Measurements from ENCODE around the gene RIOX2. TPM values are rescaled to one million over a fixed set of nuclear protein-coding genes. Genes with fewer than 3 reads are reported as not detected.

RIOX2 gene
- total RNA-seq, 2 experiments from 2014 or later = 23.8 to 24.2 TPM

DNA sequence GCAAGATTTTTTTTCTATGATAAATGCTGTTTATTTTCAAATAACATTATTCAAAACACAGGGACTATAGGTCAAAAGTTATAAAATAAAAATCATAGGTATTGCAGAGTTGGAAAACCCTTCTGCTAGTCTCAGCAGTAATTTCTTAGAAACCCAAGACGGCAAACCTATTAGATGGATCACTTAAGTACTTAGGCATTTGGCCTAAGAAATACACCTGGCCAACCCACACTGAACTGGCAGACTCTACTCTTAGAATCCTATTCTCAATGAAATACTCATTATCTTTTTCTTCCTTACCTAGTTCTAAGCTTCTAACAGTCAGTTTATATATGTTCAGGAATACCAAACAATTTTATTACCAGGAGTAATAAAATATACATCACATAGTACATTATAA is 30.5 kb upstream of the RIOX2 start:
- Mint-ChIP-seq H3K27ac (no peak overlapping the region), H3K4me1 (peaks cover 22% of the 10 kb centered on the region), H3K9me3 (peaks cover 5% of the 10 kb centered on the region), H3K4me3 (no peak overlapping the region), H3K27me3 (peaks cover 2% of the 10 kb centered on the region), H3K36me3 (peaks cover 6% of the 10 kb centered on the region)
- no peak for ATAC-seq (ENCODE audit: low read depth)
- POLR2A ChIA-PET = no interaction called here
- DNase-seq = no peak

DNA sequence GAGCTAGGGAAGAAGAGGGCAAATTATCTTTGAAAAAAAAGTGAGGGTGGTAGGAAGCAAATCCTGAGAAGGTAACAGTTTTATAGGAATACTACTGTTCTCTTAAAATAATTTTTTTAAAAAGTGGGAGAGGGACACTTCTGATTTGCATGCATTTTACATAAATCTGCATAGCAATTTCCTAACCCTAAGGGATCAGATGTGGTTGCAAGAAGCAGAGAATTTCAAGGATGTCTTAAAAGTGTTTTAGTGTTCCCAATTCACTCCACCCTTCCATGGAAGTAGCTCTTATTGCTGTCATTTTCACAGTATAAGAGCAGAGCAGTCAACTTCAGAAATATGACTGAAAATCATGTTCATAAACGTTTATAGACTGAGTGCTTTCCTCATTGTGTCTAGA is 27.8 kb upstream of the RIOX2 start:
- no peak for ATAC-seq (ENCODE audit: low read depth)
- peaks cover 13% of the 10 kb centered on the region for H3K4me1 Mint-ChIP-seq

DNA sequence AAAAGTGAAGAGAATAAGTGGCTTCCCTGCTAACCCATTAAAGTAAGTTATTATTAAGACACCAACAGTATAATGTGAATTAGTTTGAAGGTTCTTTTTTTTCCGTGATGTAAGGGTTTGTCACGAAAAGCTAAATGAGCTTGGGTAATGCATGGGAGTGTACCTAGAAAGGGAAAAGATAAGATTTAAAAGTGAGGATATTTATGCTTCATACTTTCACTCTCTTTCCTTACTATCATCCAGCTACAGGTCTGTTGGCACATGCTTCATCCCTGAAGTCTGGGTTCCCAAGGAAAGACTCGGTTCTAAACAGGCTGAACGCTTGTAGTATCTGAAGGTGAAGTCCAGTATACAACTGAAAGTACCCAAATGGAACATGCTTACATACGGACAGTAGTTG is 26.9 kb upstream of the RIOX2 start:
- ATAC-seq (ENCODE audit: low read depth) (no peak), DNase-seq (no peak)
- peaks cover 4% of the 10 kb centered on the region for H3K9me3 Mint-ChIP-seq
- peaks cover 2% of the 10 kb centered on the region for H3K27me3 Mint-ChIP-seq
- peaks cover 8% of the 10 kb centered on the region for H3K4me1 Mint-ChIP-seq
- H3K27ac Mint-ChIP-seq = no peak overlapping the region
- H3K36me3 Mint-ChIP-seq = peaks cover 4% of the 10 kb centered on the region
- POLR2A ChIA-PET = no interaction called here
- no peak overlapping the region for H3K4me3 Mint-ChIP-seq

More for the DNA sequence above, 27.8 kb upstream of the RIOX2 start:
- H3K36me3 Mint-ChIP-seq = peaks cover 4% of the 10 kb centered on the region
- POLR2A ChIA-PET = no interaction called here
- peaks cover 5% of the 10 kb centered on the region for H3K9me3 Mint-ChIP-seq
- no peak for DNase-seq
- H3K27me3 Mint-ChIP-seq = peaks cover 2% of the 10 kb centered on the region
- no peak overlapping the region for H3K4me3 Mint-ChIP-seq
- H3K27ac Mint-ChIP-seq = no peak overlapping the region

DNA sequence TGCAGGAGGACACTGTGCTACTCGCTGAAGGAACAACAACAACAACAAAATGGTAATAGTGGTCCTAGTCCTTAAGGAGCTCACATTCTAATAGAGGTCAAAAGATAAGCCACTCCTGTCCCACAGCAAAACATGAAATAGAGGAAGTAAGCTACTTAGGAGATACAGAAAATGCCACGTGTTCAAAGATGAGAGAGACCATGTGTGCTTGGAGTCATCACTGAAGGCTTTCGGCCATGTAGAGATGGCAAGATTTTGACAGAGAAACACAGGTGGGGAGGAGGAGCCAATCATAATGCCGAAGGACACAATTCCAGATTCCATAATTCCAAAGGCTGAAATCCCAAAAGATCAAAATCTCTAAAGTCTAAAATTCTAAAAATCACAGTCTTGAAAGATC is 24.8 kb upstream of the RIOX2 start:
- no peak overlapping the region for H3K27ac Mint-ChIP-seq
- POLR2A ChIA-PET = no interaction called here
- no peaks in the 10 kb centered on the region for H3K4me1 Mint-ChIP-seq
- peaks cover 8% of the 10 kb centered on the region for H3K27me3 Mint-ChIP-seq
- peaks cover 4% of the 10 kb centered on the region for H3K9me3 Mint-ChIP-seq
- ATAC-seq (ENCODE audit: low read depth) = no peak
- no peak overlapping the region for H3K4me3 Mint-ChIP-seq
- DNase-seq = no peak
- no peaks in the 10 kb centered on the region for H3K36me3 Mint-ChIP-seq

DNA sequence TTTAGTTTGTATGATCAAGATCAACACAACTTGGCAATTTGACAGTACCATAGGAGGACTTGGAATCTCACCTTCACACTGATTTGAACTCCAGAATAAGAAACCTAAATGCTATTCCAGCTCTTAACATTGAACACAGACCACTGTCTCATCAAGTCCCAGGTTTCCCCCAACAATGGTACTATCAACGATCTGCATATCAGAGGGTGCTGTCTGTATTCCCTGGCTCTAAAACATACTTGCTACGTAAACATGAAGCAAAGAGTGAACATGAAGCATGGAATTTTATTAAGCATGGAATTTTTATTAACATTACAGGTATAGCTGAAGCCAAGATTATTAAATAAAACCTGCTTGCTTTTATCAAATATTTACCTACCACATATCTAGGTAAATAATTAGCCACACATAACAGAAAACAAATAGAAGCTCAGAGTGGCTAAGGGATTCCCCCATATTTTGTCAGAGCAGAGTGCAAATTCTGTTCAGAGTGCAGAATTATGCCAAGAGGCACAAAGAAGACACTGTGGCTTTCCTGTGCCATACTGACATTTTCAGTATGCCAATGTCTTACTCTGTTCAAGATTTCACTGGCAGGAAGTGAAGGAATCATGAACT is 22.2 kb upstream of the RIOX2 start:
- peaks cover 8% of the 10 kb centered on the region for H3K27me3 Mint-ChIP-seq
- H3K36me3 Mint-ChIP-seq = no peaks in the 10 kb centered on the region
- POLR2A ChIA-PET = no interaction called here
- no peak overlapping the region for H3K27ac Mint-ChIP-seq
- no peaks in the 10 kb centered on the region for H3K9me3 Mint-ChIP-seq
- H3K4me3 Mint-ChIP-seq = no peak overlapping the region
- peaks cover 16% of the 10 kb centered on the region for H3K4me1 Mint-ChIP-seq
- DNase-seq (no peak), ATAC-seq (ENCODE audit: low read depth) (no peak)

DNA sequence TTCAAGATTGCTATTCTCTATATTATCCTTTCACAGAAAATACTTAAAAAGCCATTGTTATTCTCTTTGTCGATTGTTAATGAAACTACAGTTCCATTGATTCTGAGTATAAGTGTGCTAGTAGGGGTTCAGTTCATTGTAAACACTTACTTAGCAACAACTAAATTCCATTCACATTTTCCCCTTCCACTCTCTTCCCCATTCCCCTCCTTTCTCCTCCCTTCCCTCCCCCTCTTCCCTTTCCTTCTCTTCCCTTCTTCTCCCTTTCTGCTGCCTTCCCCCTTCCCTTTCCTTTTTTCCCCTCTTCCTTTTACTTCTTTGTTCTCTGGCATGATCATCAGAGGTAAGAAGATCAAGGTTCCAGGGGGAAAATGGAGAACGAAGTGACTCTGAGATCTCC is 21.3 kb upstream of the RIOX2 start:
- DNase-seq = no peak
- Mint-ChIP-seq H3K27me3 (peaks cover 8% of the 10 kb centered on the region), H3K36me3 (no peaks in the 10 kb centered on the region), H3K27ac (no peak overlapping the region), H3K4me1 (peaks cover 16% of the 10 kb centered on the region), H3K9me3 (peaks cover 2% of the 10 kb centered on the region), H3K4me3 (no peak overlapping the region)
- ATAC-seq (ENCODE audit: low read depth) = no peak
- POLR2A ChIA-PET = no interaction called here

DNA sequence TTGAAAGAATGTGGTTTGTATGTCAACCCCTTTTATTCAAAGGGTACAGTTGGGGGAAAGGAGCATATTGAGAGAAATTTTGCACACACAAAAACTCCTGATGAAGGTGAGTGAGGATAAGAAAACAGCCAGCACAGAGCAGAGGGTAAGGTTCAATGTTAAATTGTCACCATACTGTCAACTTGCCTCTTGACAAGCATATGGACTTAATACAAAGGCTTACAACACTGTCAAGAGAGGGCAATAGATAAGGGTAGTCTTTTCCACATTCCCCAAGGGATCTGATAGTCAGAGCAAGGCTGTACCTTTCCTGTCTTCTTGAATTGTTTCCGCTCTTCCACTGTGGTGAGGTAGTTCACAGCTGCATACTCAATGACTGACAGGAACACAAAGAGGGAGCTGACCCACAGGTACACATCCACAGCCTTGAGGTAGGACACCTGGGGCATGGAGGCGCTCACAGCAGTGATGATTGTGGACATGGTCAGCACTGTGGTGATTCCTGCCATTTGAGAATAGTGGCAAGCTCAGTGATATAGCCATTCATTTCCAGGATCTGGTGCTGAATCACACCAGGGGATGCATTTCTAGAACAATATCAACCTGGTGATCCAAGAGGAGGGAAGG is 20.4 kb upstream of the RIOX2 start:
- POLR2A ChIA-PET = no interaction called here
- peaks cover 2% of the 10 kb centered on the region for H3K36me3 Mint-ChIP-seq
- peaks cover 8% of the 10 kb centered on the region for H3K27me3 Mint-ChIP-seq
- H3K4me3 Mint-ChIP-seq = no peak overlapping the region
- H3K27ac Mint-ChIP-seq = no peak overlapping the region
- peaks cover 4% of the 10 kb centered on the region for H3K9me3 Mint-ChIP-seq
- H3K4me1 Mint-ChIP-seq = peaks cover 16% of the 10 kb centered on the region
- ATAC-seq (ENCODE audit: low read depth) (no peak), DNase-seq (no peak)

DNA sequence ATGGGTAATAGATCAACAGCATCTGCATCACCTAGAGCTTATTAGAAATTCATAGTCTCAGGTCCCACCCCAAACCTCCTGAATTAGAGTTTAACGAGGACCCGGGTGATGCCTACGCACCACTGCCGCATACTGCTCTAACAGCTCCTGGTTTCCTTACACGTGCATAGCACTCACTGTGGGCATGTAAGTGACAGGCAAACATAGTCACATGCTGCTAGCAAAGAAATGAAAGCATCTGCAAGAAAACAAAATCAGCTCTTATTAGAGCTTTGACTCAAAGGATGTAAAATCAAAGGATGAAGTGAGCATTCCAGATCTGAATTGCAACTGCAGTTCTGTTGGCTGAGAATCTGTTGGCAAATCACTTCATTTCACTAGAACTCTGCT is 19.1 kb upstream of the RIOX2 start:
- DNase-seq (no peak), ATAC-seq (ENCODE audit: low read depth) (peak; percentile 65)
- H3K9me3 Mint-ChIP-seq = peaks cover 4% of the 10 kb centered on the region
- H3K36me3 Mint-ChIP-seq = peaks cover 2% of the 10 kb centered on the region
- peak overlapping the region; percentile 33 for H3K27ac Mint-ChIP-seq
- POLR2A ChIA-PET = interaction anchor here (1.1 kb wide), 1 partner anchor 20 kb away, joined by 3 read pairs; no protein-coding TSS in a partner anchor
- peaks cover 8% of the 10 kb centered on the region for H3K27me3 Mint-ChIP-seq
- H3K4me1 Mint-ChIP-seq = peaks cover 16% of the 10 kb centered on the region
- H3K4me3 Mint-ChIP-seq = peak overlapping the region; percentile 64

DNA sequence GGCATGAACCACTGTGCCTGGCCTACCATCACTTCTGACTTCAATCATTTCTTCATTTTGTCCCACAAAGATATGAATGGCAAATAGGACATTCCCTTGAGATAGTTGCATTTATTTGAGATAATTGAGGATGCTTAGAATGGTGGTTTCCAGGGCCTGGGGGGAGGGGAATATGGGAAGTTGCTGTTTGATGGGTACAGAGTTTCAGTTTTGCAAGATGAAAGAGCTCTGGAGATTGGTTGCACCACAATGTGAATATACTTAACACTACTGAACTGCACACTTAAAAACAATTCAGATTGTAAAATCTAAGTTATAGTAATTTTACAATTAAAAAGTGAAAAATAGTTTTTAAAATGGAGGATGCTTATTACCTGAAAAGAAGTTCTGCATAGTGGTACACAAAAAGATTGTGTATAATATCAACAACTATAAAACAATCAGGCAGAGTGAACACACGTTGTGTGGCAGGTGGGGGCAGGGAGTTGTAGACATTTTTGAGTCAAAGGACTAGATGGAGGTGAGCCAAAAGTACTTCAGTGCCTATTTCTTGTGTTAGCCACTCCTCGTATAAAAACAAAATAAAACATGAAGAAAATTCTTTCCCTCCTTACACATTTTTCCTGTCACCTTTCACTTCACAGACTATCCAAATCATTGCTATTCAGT is 18.5 kb upstream of the RIOX2 start:
- POLR2A ChIA-PET = interaction anchor here (1.1 kb wide), 1 partner anchor 19 kb away, joined by 3 read pairs; no protein-coding TSS in a partner anchor
- Mint-ChIP-seq H3K4me3 (peak overlapping the region; percentile 64), H3K27ac (peak overlapping the region; percentile 33), H3K36me3 (peaks cover 2% of the 10 kb centered on the region), H3K9me3 (peaks cover 4% of the 10 kb centered on the region), H3K27me3 (peaks cover 7% of the 10 kb centered on the region), H3K4me1 (peaks cover 16% of the 10 kb centered on the region)
- no peak for DNase-seq
- no peak for ATAC-seq (ENCODE audit: low read depth)

DNA sequence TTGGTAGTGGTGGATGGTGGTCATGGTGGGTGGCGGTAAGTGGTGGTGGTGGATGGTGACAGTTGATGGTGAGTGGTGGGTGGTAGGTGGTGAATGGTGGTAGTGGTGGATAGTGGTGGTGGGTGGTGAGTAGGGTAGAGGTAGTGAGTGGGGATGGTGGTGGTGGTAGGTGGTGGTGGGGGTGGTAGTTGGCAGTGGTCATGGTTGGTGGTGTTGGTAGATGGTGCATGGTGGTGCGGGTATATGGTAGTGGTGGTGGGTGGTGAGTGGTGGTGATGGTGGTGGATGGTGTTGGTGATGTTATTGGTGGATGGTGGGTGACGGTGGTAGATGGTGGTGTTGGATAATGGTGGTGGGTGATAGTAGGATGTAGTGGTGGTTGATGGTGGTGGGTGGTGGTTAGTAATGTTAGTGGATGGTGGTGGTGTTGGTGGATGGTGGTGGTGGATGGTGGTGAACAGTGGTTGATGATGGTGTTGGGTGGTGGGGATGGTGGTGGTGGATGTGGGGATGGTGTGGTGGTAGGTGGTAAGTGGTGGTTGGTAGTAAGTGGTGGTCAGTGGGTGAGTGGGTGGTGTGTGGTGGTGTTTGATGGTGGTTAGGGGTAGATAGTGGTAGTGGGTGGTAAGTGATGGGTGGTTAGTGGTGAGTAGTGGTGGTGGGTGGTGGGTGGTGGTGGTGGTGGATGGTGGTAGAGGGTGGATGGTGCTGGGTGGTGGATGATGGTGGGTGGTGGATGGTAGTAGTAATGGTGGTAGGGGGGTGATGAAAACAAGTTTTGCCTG is 16.7 kb upstream of the RIOX2 start:
- DNase-seq (no peak), ATAC-seq (ENCODE audit: low read depth) (no peak)
- POLR2A ChIA-PET = no interaction called here
- peaks cover 2% of the 10 kb centered on the region for H3K36me3 Mint-ChIP-seq
- no peak overlapping the region for H3K4me3 Mint-ChIP-seq
- H3K27ac Mint-ChIP-seq = peak overlapping the region; percentile 34
- peaks cover 4% of the 10 kb centered on the region for H3K9me3 Mint-ChIP-seq
- peaks cover 16% of the 10 kb centered on the region for H3K4me1 Mint-ChIP-seq
- H3K27me3 Mint-ChIP-seq = peaks cover 7% of the 10 kb centered on the region

DNA sequence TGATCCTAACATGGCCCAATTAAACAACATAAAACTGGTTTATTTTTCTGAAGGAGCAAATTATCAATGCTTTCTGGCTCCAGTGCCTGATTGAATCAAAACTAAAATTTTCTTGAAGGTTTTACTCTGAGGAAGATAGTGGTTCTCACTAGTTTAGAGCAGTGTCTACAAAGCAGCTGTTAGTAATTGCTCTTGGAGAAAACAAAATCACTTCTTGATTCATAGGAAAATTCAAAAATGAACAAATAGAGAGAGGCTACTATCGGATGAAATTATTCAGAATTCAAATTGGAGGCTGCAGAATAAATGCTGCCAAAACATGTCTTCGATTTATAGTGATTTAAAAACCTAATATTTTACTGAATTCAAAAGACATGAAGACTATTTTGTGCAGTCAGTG is 15.1 kb upstream of the RIOX2 start:
- no peak for DNase-seq
- no peak for ATAC-seq (ENCODE audit: low read depth)
- peaks cover 2% of the 10 kb centered on the region for H3K36me3 Mint-ChIP-seq
- H3K27me3 Mint-ChIP-seq = no peaks in the 10 kb centered on the region
- peaks cover 4% of the 10 kb centered on the region for H3K9me3 Mint-ChIP-seq
- H3K4me1 Mint-ChIP-seq = peaks cover 20% of the 10 kb centered on the region
- POLR2A ChIA-PET = no interaction called here
- no peak overlapping the region for H3K4me3 Mint-ChIP-seq
- H3K27ac Mint-ChIP-seq = no peak overlapping the region

DNA sequence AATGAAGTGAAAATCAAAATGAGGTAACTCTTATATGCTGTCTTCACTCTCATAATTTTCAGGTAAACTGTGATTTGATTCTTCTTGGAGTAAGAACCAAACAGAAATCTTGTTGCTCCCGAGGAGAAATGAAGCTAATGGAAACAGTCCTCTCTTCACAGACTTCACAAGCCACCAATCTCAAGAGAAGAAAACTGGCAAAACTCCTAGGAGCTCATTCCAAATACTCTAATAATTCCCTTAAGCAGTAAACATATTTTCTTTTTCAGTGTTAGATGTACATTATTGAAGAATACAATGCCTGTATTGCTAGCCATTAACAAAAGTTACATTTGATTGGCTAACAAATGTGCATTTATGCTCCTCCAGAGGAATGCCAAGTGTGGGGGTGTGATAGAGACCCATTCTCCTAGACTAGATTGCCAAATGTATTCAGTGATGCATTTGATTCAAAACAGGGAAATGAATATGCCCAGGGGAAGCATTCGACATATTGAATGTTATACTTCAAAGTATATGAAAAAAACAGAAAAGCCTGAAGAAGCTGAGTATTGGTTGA is 11.8 kb upstream of the RIOX2 start:
- H3K4me3 Mint-ChIP-seq = no peak overlapping the region
- H3K9me3 Mint-ChIP-seq = peaks cover 4% of the 10 kb centered on the region
- ATAC-seq (ENCODE audit: low read depth) (no peak), DNase-seq (no peak)
- H3K27me3 Mint-ChIP-seq = no peaks in the 10 kb centered on the region
- POLR2A ChIA-PET = no interaction called here
- H3K27ac Mint-ChIP-seq = no peak overlapping the region
- peaks cover 16% of the 10 kb centered on the region for H3K4me1 Mint-ChIP-seq
- H3K36me3 Mint-ChIP-seq = peaks cover 4% of the 10 kb centered on the region

DNA sequence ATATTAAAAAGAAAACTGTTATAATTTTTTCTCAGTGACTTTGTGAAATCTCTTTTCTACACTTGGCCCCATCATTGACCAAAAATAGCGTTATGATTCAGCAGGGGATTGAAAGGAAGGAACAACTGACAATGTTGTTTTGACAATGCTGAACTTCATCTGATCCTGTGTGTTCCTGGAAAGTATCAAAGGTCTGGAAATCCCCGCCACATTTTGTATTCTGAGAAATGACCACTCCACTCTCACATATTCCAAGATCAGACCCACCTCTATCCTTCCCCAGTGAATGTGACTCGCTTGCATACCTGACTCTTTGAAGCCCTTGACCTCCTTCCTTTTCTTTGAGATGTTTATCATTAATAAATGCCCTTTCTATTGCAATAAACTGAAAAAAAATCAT is 9.7 kb upstream of the RIOX2 start:
- Mint-ChIP-seq H3K27ac (no peak overlapping the region), H3K4me1 (peaks cover 16% of the 10 kb centered on the region), H3K4me3 (no peak overlapping the region), H3K9me3 (no peaks in the 10 kb centered on the region), H3K27me3 (no peaks in the 10 kb centered on the region), H3K36me3 (peaks cover 2% of the 10 kb centered on the region)
- DNase-seq (no peak), ATAC-seq (ENCODE audit: low read depth) (peak; percentile 42)
- POLR2A ChIA-PET = no interaction called here
